HG03135 (cell line): ENCODE measurements around the gene RARB.

Experiments used
- ATAC-seq: cut with Tn5 transposase; IDR thresholded peaks from one replicate; pipeline ENCODE4 v1.9.1; 2021; ENCODE audit warnings: mild to moderate bottlenecking, moderate library complexity; ENCODE audit not compliant: unreplicated experiment

The RARB gene

DNA sequence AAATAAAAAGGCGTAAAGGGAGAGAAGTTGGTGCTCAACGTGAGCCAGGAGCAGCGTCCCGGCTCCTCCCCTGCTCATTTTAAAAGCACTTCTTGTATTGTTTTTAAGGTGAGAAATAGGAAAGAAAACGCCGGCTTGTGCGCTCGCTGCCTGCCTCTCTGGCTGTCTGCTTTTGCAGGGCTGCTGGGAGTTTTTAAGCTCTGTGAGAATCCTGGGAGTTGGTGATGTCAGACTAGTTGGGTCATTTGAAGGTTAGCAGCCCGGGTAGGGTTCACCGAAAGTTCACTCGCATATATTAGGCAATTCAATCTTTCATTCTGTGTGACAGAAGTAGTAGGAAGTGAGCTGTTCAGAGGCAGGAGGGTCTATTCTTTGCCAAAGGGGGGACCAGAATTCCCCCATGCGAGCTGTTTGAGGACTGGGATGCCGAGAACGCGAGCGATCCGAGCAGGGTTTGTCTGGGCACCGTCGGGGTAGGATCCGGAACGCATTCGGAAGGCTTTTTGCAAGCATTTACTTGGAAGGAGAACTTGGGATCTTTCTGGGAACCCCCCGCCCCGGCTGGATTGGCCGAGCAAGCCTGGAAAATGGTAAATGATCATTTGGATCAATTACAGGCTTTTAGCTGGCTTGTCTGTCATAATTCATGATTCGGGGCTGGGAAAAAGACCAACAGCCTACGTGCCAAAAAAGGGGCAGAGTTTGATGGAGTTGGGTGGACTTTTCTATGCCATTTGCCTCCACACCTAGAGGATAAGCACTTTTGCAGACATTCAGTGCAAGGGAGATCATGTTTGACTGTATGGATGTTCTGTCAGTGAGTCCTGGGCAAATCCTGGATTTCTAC is at the start of gene RARB:
Gene RARB, plus strand, starts transcription at position 322 of the 847 bp plus-strand sequence. Its CDS starts 469 bp downstream, at position 791.
- no peak for ATAC-seq

DNA sequence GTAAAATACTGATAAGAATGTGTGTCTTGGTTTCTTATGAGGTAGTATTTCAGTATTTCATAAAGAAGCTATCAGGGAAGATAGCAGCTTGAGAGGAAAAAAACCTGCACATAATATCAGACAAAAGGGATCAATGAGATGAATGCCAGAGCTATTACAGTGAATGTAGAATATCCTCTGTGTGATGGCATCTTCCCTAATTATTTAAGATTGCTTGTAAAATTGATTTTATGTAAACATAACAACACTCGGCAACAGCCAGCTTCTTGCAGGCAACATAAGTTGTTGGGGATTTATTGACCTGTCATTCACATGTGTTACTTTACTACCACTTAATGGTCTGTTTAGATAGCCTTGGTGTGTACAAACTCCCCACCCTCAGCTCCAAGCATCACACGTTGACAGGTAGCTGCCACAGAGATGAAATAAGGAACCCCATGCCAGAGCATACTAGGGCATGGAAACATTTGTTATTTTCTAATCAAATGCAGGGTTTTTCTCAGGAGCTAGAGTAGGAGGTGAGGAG is 49.2 kb upstream of the RARB start:
- no peak for ATAC-seq

DNA sequence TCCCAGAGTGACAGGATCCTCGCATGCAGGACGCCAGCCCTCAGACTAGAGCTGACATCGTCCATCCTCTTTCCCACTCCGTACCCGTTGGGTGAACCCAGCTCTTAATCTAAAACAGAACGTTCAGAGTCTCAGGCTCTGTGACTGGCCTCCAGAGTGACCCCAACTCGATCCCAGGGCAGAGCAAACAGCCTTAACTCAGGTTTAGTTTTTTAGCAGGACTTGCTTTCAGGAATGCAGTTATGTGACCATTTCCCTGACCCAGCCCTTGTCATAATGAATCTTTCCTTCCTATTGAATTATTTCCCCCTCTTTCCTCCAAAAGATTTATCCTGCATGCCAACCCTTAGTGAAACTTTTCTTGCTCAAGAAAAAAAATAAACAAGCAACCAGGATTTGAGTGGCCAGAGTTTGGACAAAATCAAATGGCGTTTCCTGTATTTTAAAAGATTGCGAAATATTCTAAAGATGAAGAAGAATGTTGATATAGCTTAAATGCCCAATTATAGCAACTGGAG is 47.8 kb upstream of the RARB start:
- no peak for ATAC-seq

DNA sequence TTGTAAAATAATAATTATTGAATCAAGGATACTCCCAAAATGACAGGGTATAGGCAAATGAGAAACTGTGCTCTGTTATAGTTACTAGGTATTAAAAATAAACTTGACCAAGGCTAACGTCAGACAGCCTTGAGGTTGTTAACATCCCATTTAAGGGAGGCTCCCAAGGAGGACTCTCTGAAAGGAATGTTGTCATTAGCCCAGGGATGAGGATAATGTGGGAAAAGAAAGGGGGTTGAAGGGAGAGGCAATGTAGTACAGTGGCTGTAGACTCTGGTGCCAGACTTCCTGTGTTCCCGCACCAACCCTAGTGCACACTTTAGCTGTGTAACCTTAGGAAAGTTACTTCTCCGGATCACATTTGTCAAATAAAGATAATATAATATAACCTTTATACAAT is 47.0 kb upstream of the RARB start:
- ATAC-seq, result no peak

DNA sequence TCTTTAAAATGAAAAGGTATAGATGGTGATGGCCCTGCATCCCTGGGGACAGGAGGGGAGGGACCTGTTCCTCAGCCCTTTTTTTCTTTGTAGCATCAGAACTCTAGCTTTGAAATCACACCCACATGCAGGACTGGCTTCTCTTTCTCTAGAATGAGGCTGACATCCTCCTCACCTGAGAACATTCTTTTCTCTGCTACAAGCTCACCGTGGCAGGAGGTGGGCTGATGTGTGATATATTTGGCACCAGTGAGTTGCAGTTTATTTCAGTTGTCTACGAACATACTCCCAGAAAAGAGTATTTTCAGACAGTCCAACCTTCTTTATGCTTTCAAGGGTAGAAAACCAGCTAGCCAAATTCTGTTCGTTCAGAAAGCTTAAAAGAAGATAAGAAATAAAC is 43.6 kb upstream of the RARB start:
- ATAC-seq, result no peak

DNA sequence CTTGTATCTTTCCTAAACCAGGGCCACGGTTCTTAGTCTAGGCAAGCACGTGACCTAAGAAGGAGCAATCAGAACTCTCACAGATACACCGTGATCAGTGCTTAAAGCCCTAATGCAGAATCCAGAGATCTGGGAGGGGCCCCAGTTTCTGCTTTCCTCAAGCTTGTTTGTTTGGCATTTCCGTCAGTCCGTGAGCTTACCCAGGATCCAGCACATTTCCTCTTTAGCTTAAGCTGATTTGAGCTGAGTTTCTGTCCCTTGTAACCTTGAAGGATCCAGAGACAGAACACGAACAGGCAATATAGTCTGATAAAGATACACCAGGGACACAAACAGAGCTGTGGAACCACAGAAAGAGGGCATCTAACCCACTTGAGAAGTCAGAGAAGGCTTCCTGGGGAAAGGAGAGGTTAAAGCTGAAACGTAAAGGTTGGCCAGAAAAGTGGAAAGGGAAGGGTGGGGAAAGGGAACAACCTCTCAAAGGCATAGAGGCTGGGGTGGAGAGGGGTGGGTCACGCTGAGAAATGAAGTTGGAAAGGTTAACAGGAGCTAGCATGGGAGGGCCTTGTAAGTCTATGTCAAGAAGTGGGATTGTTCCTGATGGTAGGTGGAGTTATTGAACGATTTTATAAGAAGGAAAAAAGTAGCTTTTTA is 42.1 kb upstream of the RARB start:
- no peak for ATAC-seq

DNA sequence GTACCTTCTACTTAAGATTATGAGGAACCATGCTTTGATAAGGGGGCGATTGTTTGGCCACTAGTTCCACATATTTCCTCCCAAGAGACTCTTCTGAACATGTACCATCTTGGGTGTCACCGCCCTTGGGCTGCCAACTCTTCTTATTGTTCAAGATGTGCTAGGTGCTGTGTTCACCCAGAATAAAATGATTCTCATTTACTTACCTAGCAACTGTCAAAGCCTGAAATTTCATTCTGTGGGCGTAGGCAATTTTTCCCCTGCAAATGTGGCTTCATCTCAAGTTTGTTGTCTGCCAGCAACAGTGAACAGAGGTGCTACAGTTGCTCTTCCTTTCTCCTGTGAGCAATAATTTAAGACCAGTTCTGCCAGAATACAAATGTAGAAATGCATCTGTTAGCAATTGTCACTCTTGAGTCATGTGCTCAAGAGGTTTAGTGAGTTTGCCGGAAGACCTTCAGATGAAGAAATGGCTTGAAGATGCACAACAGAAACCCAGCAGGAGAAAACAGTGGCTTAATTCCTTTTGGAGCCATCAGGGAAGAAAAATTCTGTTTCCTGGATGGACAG is 41.3 kb upstream of the RARB start:
- no peak for ATAC-seq

DNA sequence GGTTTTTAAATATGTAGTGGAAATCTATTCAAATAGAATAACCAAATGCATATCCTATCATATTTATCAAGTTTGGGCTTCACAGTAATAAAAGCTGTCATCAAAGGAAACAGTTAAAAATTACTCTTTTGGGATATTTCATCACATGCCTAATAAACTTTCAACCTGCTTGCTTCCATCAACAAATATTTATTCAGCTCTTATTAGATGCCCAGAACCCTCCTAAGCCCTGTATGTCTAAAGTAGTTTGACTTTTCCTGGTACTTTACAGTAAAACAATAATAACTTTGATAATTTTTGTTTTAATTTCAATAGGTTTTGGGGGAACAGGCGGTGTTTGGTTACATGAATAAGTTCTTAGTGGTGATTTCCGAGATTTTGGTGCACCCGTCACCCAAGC is 37.5 kb upstream of the RARB start:
- no peak for ATAC-seq

DNA sequence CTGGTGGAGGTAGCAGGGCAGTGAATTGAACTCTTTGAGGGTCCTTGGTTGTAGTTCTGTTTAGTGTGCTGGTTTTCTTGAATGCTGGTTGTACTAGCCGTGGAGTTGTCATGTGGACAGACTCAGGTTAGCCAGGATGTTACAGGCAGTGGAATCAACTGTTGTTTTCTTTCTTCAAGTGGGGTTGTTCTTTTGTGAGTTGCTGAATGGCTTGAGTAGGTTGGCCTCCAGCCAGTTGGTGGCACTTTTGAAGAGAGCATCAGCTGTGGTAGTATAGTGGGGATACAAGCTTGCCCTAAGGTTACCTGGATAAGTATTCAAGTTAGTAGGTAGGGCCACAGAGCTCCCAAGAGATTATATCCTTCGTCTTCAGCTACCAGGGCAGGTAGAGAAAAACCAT is 31.8 kb upstream of the RARB start:
- no peak for ATAC-seq

DNA sequence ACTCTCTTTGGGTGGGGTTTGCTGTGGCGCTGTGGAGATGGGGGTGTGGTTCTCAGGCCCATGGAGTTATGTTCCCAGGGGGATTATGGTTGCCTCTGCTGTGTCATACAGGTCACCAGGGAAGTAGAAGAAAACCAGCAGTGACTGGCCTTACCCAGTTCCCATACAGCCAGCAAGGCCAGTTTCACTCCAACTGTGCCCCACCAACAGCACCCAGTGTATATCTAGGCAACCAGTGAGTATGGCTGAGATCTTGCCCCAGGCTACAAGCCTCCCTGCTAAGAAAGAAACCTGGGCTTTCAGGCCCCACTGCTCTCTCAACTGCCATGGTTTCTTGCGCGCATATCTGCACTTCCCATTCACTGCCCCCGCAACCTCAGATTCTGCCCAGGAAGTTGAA is 31.4 kb upstream of the RARB start:
- ATAC-seq, result no peak

DNA sequence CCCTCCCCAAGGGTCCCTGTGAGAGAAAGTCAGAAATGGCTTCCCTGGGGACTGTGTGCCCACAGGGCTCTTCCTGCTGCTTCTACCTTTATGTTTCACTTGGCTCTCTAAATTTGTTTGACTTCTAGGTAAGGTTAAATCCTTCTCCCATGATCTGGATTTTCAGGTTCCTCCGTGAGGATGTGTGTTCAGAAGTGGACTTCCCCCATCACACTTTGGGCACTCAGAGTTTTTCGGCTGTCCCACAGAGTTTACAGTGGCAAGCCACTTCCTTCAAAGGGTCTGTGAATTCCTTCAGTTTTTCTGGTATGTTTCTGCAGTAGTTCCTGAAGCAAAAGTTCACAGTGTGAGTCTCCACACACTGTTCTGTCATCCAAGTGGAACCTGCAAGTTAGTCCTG is 30.9 kb upstream of the RARB start:
- no peak for ATAC-seq

DNA sequence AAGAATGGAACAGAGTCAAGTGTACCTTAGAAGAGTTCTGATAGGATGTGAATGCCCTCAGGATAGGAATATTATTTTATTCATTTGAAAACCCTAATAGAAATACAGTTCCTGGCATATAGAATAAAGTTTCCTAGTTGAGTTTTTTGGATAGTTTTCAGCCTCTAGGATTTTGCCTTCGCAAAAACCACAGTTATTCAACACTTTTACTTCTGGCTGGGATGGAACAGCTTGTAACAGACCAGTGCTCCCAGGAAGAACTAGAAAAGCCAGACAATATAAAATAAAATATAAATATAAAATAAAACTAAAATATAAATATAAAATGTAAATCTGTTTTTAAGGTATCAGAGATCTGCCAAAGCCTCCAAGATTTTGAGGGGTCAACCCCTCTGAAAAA is 27.5 kb upstream of the RARB start:
- ATAC-seq, result no peak

DNA sequence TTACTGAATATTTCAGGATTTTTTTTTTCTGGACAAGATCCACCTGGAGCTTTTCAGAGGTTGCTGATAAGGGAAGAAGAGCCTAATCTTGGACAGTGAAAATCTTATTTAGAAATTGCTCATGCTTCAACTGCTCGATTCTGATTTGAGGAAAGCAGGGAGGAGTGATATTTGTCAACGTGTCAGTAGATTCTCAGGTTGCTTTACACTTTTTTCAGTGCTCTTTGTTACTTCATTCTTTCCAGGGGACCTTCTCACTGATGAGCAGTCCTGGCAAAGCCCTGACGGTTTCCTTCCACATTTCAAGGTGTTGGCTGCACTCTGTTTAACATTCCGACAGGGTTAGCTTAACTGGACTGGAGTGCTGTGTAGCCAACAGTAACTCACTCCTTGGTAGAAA is 24.1 kb upstream of the RARB start:
- no peak for ATAC-seq

DNA sequence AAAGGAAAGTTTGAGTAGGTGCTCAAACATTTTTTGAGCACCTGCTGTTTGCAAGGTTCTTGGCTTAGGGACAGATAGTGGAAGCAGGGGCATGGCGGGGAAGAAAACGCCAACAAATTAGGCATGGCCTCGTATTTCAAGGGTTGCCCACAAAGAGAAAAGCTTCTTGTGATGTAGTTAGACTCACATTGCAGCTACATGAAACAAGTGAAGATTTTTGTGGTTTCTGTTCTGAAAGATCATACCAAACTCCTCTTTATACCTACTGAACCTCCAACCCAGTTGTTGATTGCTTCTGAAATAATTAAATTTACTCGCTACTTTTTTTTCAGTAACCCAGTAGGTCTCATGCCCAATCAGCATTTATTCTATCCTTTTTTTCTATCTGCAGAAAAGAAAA is 23.5 kb upstream of the RARB start:
- no peak for ATAC-seq

DNA sequence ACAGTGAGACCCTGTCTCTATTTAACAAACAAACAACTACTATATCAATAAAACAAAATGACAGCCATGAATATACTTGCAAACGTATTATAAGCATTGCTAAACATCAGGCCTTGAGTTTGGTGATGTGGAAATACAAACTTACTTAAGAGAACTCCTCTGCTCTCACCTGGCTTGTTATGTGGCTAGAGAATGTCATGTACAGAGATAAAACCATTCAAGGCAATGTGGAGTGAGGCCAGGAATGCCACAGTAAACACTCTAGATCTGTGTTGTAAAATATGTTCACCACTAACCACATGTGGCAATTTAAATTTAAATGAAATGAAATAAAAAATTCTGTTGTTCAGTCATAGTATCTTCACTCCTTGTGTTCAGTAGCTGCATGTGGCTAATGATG is 22.7 kb upstream of the RARB start:
- no peak for ATAC-seq

DNA sequence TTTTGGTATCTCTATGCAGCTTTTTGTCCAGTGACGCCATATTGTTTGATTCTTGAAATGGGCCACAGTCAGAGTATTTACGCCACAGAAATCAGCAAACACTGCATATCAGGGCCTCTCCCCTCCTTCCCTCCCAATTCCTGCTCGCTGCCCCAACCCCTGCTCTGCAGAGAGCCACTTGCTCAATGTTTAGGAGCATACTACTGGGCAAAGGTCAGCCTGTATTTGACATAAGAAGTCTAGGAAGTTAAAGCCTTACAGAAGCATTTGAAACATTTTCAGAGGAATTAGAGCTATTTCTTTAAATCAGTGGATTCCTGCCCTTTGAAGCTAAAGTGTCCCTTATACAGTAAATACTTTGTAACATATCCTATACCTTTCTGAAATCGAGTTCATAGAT is 17.4 kb upstream of the RARB start:
- no peak for ATAC-seq

DNA sequence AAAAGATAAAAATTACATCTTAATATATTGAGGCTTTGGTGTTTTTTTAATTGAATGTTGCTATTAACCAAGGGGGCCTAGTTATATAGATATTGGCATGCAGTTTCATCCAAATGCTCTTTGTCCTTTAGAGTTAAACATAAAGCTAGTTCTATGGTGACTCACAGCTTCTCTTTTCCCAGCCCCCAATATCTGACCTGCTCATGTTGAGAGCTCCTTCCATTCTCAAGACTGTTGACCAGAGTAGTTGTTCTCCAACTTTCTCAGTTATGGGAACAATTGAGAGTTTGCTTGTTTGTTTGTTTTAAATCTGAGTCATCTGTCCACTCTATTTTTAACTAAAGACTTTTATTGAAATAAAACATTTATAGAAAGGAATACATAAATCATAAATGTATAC is 15.8 kb upstream of the RARB start:
- ATAC-seq, result no peak

DNA sequence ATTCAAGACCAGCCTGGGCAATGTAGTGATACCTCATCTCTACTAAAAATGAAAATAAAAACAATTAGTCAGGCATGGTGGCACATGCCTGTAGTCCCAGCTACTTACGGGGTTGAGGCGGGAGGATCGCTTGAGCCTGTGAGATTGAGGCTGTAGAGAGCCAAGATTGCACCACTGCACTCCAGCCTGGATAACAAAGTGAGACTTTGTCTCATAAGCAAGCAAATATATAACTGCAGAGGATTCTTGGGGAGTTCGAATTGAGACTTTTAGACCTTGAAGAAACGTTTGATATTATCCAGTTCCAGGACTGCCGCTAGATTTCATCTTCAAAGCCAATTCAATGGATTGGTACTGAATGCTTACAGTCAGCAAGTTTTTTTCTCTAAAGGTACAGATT is 11.9 kb upstream of the RARB start:
- no peak for ATAC-seq

DNA sequence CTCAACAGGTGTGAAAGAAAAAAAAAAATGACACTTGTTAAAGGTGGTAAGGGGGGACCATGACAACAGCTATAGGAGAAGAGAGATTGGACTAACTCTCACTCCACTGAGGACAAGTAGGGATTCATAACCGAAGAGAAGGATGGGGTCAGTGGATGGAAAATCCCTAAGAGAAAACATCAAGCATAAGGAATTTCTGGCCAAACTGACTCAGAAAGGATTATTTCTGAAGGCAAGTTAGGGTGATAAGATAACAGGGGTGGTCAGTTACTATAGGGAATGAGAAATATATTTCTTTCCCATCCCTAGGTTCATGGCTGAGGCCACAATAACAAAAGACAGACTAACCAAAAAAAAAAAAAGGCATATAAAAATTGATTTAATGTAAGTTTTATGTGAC is 9.5 kb upstream of the RARB start:
- ATAC-seq, result no peak

DNA sequence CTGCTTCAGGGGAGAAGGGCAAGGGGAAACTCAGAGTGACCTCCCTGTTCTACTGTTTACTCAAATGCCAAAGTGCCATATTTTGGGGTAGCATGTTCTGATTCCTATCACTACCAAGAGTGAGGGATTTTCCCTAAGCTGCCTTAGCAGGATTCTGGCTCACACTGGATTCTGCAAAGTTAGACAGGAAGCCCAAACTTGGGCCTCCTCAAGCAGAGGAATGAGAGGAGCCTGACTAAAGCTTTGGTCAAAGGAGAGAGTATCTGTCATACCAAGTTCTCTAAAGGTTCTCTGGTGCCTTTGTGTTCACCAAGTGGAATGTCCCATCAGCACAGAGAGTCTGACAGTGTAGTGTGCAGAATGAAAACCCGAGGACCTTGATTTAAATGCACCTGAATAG is 8.8 kb upstream of the RARB start:
- ATAC-seq, result no peak

DNA sequence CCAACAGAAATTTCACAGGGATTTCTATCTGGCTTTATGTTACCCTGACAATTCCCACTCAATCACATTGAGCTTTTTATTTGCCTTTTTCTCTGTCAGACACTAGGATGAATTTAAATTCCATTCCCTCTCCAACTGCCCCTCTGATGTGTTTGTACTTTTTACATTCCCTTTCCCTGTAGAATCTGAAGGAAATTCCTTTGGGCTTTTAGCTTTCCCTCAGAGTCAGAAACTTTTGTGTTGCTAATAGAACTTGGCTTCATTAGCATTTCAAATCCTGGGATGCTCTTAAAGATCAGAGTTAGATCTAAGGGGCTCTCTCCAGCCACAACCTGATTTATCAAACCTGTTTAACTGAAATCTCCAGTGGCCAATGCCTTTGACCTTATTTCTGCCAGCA is 7.9 kb upstream of the RARB start:
- no peak for ATAC-seq

DNA sequence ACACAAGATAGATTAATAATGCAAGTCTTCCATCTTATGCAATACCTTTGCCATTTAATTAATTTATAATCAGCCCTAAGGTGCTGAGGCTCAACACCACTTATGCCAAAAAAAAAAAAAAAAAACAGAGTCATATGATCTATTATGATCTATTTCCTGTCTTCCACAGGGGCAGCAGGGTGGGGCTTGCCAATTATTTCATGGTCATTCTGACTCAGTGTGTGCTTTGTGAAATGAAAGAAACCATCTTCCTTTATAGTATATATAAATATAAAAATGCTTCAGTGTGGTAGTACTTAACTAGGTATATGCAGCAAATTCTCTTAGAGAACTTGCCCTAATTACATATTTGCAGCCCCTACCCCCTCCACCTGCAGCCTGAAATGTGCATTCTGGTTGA is 7.2 kb upstream of the RARB start:
- ATAC-seq, result no peak
